ELR (cell line): ENCODE data around the gene FCHSD2.

Experiments used
- DNase-seq: peaks from one replicate; pipeline ENCODE4 v3.0.0-alpha.2; 2015; ENCODE audit warnings: low read depth

FCHSD2 gene

GRCh38 chr11:73172992-73173656 is 31.0 kb upstream of the FCHSD2 start:
- DNase-seq: no peak

- DNase-seq: no peak
These were observed 29.5 kb upstream of the FCHSD2 start for GRCh38 chr11:73171436-73172161.

DNA sequence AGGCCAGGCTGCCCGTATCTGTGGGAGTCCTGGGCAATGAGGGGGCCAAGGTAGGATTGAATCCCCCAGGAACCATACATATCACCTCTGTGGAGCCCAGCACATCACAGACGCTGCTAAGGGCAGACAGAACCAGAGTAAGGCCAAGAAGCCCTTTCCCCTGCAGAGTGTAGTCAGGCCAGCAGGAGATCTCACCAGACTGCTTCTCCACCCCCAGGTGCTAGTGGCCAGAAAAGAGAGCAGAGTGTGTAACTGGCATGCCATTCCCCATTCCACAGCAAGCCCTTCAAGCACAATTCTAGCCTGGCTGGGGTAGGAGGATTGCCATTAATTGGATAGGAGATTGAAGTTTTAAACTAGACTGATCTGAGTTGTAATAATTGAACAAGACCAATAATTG is 28.0 kb upstream of the FCHSD2 start:
- DNase-seq: no peak

GRCh38 chr11:73168925-73169579 is 26.9 kb upstream of the FCHSD2 start:
- DNase-seq: no peak

GRCh38 chr11:73167363-73167954 is 25.3 kb upstream of the FCHSD2 start:
- no peak for DNase-seq

DNA sequence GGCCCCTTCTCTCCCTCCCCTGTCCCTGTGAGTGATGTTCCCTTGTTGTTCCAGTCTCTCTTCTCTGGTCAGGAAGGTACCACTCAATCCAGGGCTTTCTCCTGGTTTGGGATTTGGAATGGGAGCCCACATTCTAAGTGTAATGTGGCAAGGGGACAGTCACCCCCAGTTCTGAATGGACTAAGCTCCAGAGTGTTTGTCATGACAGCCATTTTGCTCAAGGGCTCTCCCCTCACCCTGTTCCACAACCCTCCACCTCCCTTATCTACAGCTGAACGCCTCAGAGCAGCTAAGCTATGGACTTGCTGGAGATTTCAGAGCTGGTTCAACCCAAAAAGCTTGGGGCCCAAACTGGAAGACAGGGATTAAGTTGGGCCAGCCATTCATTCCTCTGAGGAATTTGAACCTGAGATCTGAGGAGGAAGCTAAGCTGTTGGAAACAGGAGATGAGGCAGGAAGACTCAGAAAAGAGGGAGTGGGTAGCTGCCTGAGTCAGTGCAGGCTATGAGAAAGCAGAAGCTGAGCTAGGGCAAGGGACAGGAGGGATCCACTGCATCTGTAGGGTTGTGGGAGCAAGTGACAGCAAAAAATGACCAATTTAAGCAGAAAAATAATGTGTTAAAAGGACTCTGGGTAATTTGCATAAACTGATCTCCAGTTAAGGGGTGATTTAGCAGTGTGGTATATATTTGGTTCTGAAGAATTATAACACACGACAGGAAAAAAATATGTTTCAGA is 22.9 kb upstream of the FCHSD2 start:
- DNase-seq: peak; percentile 13

DNA sequence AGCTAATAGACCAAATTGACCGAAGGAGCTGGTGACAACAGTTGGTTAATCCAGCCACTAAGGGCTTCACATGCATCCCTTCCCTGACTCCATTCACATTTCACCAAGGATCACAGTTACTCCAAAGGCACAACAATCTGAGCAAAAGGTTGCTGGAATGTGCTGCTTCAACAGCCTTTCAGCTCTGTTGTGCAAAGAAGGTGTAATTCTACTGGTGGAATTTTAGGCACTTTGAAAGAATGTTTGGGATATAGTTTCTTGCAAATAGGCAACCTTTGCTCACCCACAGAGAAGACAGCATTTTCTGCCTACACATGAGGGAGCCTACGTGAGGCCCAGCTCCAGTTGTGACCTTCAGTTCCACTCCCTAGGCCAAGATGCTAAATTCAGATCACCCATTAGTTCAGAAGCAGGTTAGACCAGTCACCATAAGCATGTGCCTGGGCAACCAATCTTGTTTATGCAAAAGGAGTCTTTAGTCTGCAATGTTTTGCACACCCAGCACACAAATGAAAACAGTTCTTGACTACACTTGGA is 21.6 kb upstream of the FCHSD2 start:
- no peak for DNase-seq

- DNase-seq: no peak
These were observed 20.1 kb upstream of the FCHSD2 start for GRCh38 chr11:73162196-73162740.

GRCh38 chr11:73160005-73160760 is 18.1 kb upstream of the FCHSD2 start:
- DNase-seq: no peak

GRCh38 chr11:73159297-73159696 is 17.2 kb upstream of the FCHSD2 start:
- no peak for DNase-seq

GRCh38 chr11:73158356-73159051 is 16.4 kb upstream of the FCHSD2 start:
- DNase-seq: peak; percentile 51

DNA sequence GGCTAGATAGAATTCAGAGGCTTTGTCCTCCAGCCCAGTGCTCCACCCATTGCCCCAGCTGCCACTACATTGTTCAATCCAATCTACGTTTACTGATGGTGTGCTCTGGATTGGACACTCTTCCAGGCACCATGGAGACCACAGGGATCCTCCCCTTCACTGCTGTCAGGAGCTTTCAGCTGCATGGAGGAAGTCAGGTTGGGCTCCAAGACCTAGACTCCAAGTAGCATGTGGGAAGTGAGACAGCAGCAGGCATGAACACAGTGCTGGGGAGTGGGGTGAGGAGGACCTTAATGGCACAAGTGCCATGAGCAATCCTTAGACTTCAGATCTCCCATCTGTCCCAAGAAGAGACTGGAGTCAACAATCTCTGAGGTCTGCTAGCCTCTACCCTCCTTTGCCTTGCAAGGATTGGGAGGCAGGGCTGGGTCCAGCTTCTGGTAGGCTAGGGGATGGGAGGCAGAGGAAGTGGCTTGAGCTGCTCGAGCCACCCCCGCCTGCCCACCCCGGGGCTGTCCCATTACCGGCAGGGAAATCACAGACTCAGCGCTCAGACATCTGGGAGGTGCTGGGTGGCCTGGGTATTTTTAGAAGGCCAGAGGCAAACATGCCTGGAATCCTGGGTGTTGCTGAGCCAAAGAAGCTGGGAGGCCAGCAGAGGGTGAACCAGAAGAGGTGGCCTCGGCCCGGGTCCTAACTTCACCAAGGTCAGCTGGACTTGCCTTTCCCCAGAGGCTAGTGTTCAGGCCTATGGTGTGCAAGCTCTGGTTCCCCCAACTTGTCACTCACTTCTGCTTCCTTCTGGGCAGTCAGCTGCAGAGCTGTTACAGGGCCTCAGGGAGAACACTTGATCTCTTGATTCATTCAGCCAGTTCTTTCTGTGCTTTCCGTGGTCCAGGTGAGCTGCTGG is 15.2 kb upstream of the FCHSD2 start:
- peak; percentile 75 for DNase-seq

GRCh38 chr11:73156686-73157085 is 14.6 kb upstream of the FCHSD2 start:
- DNase-seq: no peak

GRCh38 chr11:73156114-73156513 is 14.0 kb upstream of the FCHSD2 start:
- no peak for DNase-seq

DNA sequence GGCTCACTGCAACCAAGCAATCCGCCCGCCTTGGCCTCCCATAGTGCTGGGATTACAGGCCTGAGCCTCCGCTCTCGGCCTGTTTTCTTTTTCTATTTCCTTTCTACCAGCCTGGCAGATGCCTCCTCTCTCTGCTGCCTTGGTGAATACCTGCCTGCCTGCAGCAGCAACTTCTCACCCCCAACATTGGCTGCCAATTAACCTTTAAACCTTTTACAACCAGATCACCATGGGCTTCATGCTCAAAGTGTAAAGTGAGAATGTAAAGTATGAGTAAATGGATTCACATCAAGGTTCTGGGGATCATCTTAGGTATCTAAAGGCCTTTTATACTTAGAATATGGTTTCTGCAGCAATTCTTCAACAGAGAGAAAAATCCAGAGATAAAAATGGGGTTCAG is 13.0 kb upstream of the FCHSD2 start:
- no peak for DNase-seq

DNA sequence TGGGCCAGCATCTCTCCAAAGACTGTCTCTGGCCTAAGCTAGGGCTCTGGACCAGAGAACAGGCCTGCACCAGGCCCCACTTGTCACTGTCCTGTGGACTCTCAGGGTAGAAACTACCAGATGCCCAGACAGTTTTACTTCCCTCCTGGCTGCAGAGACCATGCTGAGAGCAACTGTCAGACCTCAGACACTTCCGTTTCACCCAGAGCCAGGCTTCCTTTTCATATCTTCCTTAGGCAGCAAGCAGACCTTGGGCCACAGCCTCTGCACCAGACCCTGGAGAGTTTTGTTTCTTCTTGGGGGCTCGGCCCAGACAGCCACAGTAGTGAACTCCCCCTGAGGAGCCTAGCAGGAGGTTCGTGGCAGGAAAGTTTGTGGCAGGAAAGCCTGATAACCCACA is 12.1 kb upstream of the FCHSD2 start:
- no peak for DNase-seq

DNA sequence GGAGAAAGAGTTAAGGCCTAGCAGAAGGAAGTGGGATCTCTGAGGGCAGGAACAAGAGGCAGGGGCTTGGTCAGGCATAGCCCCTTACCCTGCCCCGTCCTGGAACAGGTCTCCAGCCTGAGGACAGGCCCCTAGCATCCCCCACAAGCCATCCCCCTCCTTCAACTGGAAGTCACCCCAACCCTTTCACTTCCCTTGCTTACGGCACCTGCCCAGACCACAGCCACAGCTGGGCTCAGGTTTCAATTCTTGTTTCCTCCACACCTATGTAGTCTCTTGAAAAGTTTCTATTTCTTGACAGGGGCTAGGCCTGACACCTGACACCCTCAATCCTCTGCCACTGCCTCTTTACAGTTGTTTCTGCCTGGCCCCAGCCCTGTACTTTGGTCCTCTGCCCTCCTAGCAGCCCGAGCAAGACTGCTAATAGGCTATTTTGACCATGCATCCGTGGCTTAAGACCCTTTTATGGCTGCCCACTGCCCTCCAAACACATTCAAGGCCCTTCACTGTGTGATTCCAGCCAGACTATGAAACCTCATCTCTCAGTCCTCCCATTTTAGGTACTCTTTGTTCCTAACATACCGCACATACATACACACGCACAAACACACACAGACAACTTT is 10.9 kb upstream of the FCHSD2 start:
- no peak for DNase-seq

DNA sequence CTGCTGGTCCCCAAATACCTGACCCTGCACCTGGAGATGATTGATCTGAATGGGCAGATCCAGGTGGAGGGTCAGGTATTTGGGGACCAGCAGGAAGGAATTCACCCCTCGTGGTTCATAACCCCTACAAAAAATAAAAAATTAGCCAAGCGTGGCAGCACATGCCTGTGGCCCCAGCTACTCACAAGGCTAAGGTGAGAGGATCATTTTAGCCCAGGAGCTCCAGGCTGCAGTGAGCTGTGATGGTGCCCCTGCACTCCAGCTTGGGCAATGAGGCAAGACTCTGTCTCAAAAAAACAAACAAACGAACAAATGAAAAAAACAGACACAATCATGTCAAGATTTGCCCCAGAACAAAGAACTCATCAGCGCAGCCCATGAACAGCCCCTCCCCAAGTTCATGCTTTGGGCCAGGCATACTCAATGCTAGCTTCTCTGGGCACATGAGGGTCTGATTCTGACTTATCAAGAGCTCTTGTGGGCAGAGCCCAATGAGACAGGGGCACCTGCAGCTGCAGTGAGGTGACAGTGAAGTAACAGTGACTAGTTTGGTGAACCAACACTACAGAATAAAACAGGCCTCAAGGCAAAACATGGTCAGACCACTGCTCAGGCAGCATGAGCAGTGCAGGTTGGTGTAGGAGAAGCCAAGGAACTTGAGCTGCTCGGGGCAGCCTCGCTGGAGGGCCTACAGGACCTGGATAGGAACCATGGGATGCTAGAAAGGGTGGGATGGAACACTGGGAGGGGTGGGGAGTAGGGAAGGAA is 10.2 kb upstream of the FCHSD2 start:
- DNase-seq: no peak
